PC-3 (cell line): Measurements from ENCODE around the gene PVR. TPM values are rescaled to one million over a fixed set of nuclear protein-coding genes. Genes with fewer than 3 reads are reported as not detected.

Source experiments
- ATAC-seq: fragments of 200-7000 bp; cut with Tn5 transposase; 2 replicates; pipeline ENCODE4 v1.9.1; 2020; ENCODE audit warnings: mild to moderate bottlenecking, moderate library complexity
- BruUV-seq: library from RNA; stranded (reverse); fragments of 400-500 nt; replicated peaks from 2 replicates; lab custom pipeline; 2021; lab: Mats Ljungman, UMichigan
- CTCF ChIA-PET: fragments of 300-600 bp; sonication (Branson Sonifier 250); formaldehyde crosslinking; loops from one replicate; lab custom pipeline; 2022; ENCODE audit warnings: antibody characterized with exemption; lab: Charles Lee
- POLR2A ChIA-PET: fragments of 300-600 bp; sonication (Branson Sonifier 250); formaldehyde crosslinking; loops from one replicate; lab custom pipeline; 2022; ENCODE audit warnings: antibody characterized with exemption; ENCODE audit not compliant: unreplicated experiment; lab: Charles Lee
- DNase-seq: peaks from one replicate; pipeline ENCODE4 v3.0.0-alpha.2; 2015
- H2AFZ ChIP-seq: fragments of 300-600 bp; sonication (generic); 2 replicates; pipeline ENCODE4 v1.6.0; 2016; ENCODE audit warnings: antibody characterized with exemption, low read length
- H3F3A ChIP-seq: fragments of 300-600 bp; sonication (generic); one replicate; pipeline ENCODE4 v1.6.0; 2017; ENCODE audit warnings: antibody characterized with exemption, low read length, control low read depth, mild to moderate bottlenecking; ENCODE audit not compliant: unreplicated experiment
- H3K27ac ChIP-seq: fragments of 300-600 bp; sonication (generic); 2 replicates; pipeline ENCODE4 v1.5.1; 2016; ENCODE audit warnings: mild to moderate bottlenecking, low read length
- H3K27me3 ChIP-seq: fragments of 300-600 bp; sonication (generic); 2 replicates; pipeline ENCODE4 v1.6.1; 2016; ENCODE audit warnings: low read length, mixed read lengths
- H3K36me3 ChIP-seq: fragments of 300-600 bp; sonication (generic); 2 replicates; pipeline ENCODE4 v1.6.1; 2016; ENCODE audit warnings: low read depth, mixed run types, low read length, mixed read lengths
- H3K4me1 ChIP-seq: fragments of 300-600 bp; sonication (generic); 2 replicates; pipeline ENCODE4 v1.5.1; 2016; ENCODE audit warnings: low read length; ENCODE audit not compliant: insufficient read depth
- H3K4me2 ChIP-seq: fragments of 300-600 bp; sonication (generic); 2 replicates; pipeline ENCODE4 v1.6.0; 2016; ENCODE audit warnings: low read length
- H3K4me3 ChIP-seq: fragments of 300-600 bp; sonication (generic); 2 replicates; pipeline ENCODE4 v1.5.1; 2016; ENCODE audit warnings: mild to moderate bottlenecking, low read length, mixed read lengths
- H3K79me2 ChIP-seq: fragments of 300-600 bp; sonication (generic); 2 replicates; pipeline ENCODE4 v1.6.1; 2017; ENCODE audit warnings: low read length, mixed read lengths
- H3K9ac ChIP-seq: fragments of 300-600 bp; sonication (generic); 2 replicates; pipeline ENCODE4 v1.6.0; 2016; ENCODE audit warnings: mild to moderate bottlenecking, low read length
- H3K9me2 ChIP-seq: fragments of 300-600 bp; sonication (generic); replicated peaks from 2 replicates; pipeline ENCODE4 v1.6.1; 2016; ENCODE audit warnings: mixed run types, low read length, mixed read lengths
- H3K9me3 ChIP-seq: fragments of 300-600 bp; sonication (generic); 2 replicates; pipeline ENCODE4 v1.6.1; 2016; ENCODE audit warnings: low read length, mixed read lengths
- H4K20me1 ChIP-seq: fragments of 300-600 bp; sonication (generic); 2 replicates; pipeline ENCODE4 v1.6.1; 2016; ENCODE audit warnings: low read length, mixed read lengths
- EZH2 ChIP-seq: fragments of 300-600 bp; sonication (generic); IDR thresholded peaks from one replicate; pipeline ENCODE4 v1.6.1; 2017; ENCODE audit warnings: antibody characterized with exemption, mild to moderate bottlenecking, low read length; ENCODE audit not compliant: unreplicated experiment
- EZH2phosphoT487 ChIP-seq: fragments of 300-600 bp; sonication (generic); IDR thresholded peaks from 2 replicates; pipeline ENCODE4 v1.6.1; 2018; ENCODE audit warnings: mild to moderate bottlenecking, antibody characterized with exemption, low read length, borderline replicate concordance
- intact Hi-C: fragments of 100-400 bp; cut with micrococcal nuclease; formaldehyde crosslinking; loops from 2 replicates; pipeline ENCODE4 v1.9.0; 2023
- total RNA-seq: library from RNA; depleted of rRNA; stranded (reverse); fragments of >200 nt; gene quantifications from 2 replicates; pipeline ENCODE4 v1.2.3, GENCODE V29; 2014
- TF ChIP-seq, protein P1 (sequence below): fragments of 300-600 bp; sonication (generic); conservative IDR thresholded peaks from 2 replicates; pipeline ENCODE4 v1.5.1; 2017; ENCODE audit warnings: antibody characterized with exemption, low read depth, mild to moderate bottlenecking, low read length

PVR gene
- total RNA-seq, 1 experiment from 2014 or later = 75.3 TPM

DNA sequence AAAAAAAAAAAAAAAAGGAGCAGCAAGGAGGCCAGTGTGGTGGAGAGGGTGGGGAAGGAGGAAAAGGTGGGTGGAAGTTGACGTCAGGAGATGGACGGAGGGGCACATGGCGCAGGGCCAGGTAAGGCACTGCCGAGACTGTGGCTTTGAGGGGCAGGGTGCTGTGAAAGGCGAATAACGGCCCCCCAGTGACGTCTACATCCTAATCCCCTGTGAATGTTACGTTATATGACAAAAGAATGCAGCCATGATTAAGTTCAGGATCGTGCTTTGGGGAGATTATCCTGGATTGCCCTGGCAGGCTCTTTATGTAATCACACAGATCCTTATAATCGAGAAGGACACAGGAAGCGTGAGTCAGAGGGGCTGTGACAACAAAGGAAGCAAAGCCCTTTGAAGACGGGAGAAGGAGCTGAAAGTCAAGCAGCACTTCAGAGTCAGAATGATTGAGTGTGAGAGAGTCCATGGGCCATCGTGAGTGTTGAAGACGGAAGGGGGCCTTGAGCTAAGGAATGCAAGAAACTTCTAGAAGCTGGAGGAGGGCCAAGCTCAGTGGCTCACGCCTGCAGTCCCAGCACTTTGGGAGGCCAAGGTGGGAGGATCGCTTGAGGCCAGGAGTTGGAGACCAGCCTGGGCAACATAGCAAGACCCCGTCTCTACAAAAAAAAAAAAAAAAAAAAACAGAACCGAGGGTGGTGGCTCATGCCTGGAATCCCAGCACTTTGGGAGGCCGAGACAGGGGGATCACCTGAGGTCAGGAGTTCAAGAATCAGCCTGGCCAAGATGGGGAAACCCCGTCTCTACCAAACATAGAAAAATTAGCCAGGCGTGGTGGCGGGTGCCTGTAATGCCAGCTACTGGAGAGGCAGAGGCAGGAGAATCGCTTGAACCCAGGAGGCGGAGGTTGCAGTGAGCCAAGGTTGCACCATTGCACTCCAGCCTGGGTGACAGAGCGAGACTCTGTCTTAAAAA is 41.5 kb downstream of the PVR start:
- Histone ChIP-seq H3F3A (no peaks in the 10 kb centered on the region), H4K20me1 (no peaks in the 10 kb centered on the region), H3K79me2 (no peaks in the 10 kb centered on the region), H3K27ac (peak overlapping the region; percentile 78), H3K4me3 (no peak overlapping the region), H3K4me1 (peaks cover 23% of the 10 kb centered on the region), H3K9ac (peak overlapping the region; percentile 31; the same call in 1 of the 2 replicates), H2AFZ (no peak overlapping the region), H3K27me3 (no peaks in the 10 kb centered on the region), H3K36me3 (no peaks in the 10 kb centered on the region), H3K9me3 (no peaks in the 10 kb centered on the region), H3K4me2 (peak overlapping the region; percentile 53; the same call in 1 of the 2 replicates), H3K9me2 (no peaks in the 10 kb centered on the region)
- TF ChIP-seq EZH2phosphoT487 (no peak), EZH2 (no peak)
- TF ChIP-seq, protein P1, sequence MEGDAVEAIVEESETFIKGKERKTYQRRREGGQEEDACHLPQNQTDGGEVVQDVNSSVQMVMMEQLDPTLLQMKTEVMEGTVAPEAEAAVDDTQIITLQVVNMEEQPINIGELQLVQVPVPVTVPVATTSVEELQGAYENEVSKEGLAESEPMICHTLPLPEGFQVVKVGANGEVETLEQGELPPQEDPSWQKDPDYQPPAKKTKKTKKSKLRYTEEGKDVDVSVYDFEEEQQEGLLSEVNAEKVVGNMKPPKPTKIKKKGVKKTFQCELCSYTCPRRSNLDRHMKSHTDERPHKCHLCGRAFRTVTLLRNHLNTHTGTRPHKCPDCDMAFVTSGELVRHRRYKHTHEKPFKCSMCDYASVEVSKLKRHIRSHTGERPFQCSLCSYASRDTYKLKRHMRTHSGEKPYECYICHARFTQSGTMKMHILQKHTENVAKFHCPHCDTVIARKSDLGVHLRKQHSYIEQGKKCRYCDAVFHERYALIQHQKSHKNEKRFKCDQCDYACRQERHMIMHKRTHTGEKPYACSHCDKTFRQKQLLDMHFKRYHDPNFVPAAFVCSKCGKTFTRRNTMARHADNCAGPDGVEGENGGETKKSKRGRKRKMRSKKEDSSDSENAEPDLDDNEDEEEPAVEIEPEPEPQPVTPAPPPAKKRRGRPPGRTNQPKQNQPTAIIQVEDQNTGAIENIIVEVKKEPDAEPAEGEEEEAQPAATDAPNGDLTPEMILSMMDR = no peak
- CTCF ChIA-PET = interaction anchor here (0.6 kb wide), 1 partner anchor 32 kb away, joined by 3 read pairs; no protein-coding TSS in a partner anchor
- DNase-seq = peak; percentile 82
- ATAC-seq = peak; percentile 74
- TSS peak; percentile 24 for BruUV-seq
- POLR2A ChIA-PET = interaction anchor here (1.0 kb wide), 1 partner anchor 160 kb away, joined by 5 read pairs; no protein-coding TSS in a partner anchor
- intact Hi-C loops = no loop called here

DNA sequence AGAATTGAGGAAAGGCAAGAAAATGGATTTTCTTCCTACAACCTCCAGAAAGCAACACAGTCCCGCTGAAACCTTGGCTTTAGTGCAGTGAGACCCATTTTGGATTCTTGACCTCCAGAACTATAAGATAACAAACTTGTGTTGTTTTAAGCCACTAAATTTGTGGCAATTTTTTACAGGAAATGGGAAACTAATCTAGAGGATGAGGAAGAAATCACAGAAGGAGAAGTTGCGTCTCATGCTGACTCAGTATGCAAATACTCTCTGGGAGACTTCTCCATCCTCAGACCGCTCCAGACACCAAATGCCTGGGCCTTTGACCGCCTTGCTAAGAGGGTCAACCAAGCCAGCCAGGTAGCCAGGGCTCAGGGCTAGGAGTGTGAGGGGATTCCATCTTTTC is 42.2 kb downstream of the PVR start:
- H3K27me3 ChIP-seq = no peaks in the 10 kb centered on the region
- ChIA-PET POLR2A (no interaction called here), CTCF (no interaction called here)
- H3K9ac ChIP-seq = peak overlapping the region; percentile 31; the same call in 1 of the 2 replicates
- H3K4me2 ChIP-seq = peak overlapping the region; percentile 53
- H3F3A ChIP-seq = no peaks in the 10 kb centered on the region
- H2AFZ ChIP-seq = no peak overlapping the region
- no peaks in the 10 kb centered on the region for H4K20me1 ChIP-seq
- no TSS peak for BruUV-seq
- H3K27ac ChIP-seq = peak overlapping the region; percentile 78
- H3K9me2 ChIP-seq = no peaks in the 10 kb centered on the region
- H3K4me1 ChIP-seq = peaks cover 23% of the 10 kb centered on the region
- DNase-seq (peak; percentile 57), ATAC-seq (peak; percentile 56)
- no peaks in the 10 kb centered on the region for H3K79me2 ChIP-seq
- TF ChIP-seq, protein P1 = no peak
- no peak for TF ChIP-seq EZH2
- TF ChIP-seq EZH2phosphoT487 = no peak
- intact Hi-C loops = no loop called here
- no peaks in the 10 kb centered on the region for H3K9me3 ChIP-seq
- H3K36me3 ChIP-seq = no peaks in the 10 kb centered on the region
- H3K4me3 ChIP-seq = no peak overlapping the region
